HG02623 (cell line): Measurements from ENCODE around the gene RELN.

Source experiments
- ATAC-seq: cut with Tn5 transposase; IDR thresholded peaks from one replicate; pipeline ENCODE4 v1.9.1; 2021; ENCODE audit warnings: moderate library complexity; ENCODE audit not compliant: unreplicated experiment

RELN gene

GRCh38 chr7:103690242-103690974 is 299.1 kb downstream of the RELN start:
- ATAC-seq = no peak

DNA sequence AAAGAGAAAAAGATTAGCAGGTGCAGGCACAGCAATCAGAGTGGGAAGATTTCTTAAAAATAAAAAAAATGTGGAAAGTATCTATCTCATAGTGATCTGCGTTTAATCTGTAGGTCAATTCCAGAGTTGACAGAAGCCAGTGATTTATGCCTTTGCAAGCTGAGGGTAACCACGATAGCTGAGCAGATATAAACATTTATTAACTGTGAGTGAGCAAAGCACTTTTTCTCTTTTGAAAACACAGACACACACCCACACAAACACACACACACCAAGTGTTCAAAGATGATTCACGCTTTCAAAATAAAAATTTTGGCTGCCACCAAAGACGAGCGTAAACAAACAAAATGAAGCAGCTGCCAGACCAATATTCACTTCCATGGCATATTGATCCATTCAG is 300.2 kb downstream of the RELN start:
- no peak for ATAC-seq

GRCh38 chr7:103687951-103688350 is 301.5 kb downstream of the RELN start:
- ATAC-seq = no peak

GRCh38 chr7:103687272-103687671 is 302.2 kb downstream of the RELN start:
- no peak for ATAC-seq

DNA sequence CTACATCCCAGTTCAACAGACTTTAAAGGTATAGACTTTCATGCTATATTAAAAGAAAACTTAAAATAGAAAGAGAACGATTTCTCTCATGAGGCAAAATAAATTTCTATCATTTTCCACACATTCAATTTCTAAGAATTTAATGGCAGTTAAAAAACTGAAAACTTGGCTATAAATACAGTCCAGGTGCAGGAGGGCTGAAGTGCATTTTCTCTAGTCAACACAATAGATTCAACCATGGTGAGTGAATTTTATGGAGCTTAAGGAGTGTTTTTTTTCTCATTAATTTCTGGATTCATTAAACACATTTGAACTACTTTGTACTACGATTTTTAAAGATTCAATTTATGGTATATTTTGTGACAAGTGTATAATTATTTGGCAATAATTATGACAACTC is 302.7 kb downstream of the RELN start:
- ATAC-seq = no peak

GRCh38 chr7:103686064-103686463 is 303.4 kb downstream of the RELN start:
- ATAC-seq = no peak

DNA sequence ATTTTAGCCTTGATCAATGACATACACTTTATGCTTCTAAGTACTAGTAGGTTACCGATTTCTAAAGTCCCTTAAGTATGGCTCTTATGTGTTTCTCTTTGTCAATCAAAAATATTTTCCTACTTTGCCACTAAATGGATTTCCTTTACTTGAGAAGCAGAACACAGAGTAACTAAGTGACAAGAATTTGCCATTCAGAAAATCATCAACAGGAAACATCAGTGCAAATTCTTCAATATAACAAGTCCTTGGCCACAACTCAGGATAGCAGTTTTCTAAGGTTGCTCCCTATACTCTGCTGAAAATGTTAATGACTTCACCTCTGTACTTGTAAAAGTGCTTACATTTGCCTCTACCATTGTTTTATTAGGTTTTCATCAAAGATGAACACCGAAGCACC is 303.8 kb downstream of the RELN start:
- ATAC-seq = no peak

GRCh38 chr7:103683348-103683747 is 306.1 kb downstream of the RELN start:
- no peak for ATAC-seq

DNA sequence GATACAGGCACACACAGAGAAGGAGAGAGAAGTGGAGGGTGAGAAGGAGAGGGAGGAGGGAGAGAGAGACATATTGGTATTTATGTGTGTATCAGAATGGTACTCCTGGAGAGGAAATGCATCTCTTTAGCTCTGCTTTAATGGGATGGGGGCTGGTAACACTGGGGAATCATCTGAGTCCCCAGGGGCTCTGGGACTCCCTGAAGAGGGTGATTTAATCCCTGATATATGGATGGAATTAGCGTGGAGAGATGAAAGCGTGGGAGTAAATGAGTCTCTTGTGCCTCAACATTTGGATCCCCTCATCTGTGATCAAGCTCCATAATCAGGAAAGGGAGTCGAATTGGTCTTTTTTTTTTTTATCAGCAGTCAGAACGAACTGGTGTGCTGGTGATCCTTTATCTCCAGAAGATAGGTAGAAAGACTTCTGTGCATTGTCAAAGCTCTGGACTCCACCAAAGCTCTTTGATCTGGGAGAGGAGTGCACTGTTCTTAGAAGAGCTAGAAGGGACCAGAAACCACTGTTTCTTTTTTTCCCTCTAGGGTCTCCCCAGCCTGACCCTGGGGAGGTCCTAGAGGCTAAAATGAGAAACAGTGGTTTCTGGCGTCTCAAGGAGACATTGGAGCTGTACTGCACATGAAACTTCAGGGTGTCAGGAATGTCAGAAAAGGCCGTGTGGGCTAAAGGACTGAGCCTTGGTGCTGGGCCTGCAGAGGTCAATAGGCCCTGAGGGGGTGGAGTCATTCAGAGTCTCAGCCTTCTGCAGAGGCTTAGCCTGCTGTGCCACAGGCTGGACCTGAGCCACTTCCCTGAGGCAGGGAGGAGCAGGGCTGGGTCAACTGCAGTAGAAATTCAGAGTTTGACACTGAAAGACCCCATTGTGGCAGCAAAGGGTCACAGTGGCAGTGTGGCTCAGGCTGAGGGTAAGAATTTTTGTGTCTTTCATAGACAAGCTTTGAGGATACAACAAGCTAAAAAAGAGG is 309.0 kb downstream of the RELN start:
- no peak for ATAC-seq

DNA sequence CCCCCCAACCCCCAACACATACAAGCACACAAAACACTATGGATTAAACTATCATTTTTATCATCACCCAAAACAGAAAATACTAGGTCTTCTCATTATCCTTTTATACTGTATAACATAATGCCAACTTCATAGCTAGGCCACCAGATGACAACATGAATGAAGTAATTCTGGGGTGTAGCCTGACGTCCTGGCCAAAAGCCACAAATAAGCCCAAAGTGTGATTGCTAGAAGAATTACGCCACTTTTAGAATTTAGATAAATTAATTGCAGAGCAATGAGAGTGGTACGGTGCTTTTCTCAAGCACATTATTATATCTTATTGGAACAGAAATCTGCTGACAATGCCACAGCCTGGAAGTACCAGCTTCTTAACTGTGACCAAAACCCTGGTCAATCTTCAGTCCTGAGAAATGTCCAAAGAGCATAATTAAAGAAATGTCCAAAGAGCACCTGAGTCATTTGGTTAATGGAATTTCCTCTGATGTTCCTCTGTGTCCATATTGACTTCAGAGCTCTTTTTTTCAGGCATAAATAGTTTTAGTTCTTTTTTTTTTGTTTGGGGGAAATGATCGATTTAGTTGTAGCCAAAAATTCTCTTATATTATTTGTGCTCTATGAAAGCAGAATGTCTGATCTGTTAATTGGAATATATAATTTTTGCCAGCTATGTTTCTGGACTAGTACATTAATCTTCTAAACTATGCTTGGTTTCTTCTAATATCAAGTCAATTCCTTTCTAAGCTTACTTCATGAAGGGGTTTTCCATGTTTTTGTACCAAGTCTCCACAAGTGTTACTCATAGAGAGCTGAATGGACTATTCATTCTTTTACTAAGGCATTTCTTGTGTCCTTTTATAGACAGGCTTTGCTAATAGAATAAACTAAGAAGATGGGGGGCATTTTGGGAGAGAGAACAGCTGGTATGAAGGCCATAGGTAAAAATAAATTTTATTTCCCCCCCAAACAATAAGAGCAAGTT is 310.0 kb downstream of the RELN start:
- ATAC-seq = no peak

DNA sequence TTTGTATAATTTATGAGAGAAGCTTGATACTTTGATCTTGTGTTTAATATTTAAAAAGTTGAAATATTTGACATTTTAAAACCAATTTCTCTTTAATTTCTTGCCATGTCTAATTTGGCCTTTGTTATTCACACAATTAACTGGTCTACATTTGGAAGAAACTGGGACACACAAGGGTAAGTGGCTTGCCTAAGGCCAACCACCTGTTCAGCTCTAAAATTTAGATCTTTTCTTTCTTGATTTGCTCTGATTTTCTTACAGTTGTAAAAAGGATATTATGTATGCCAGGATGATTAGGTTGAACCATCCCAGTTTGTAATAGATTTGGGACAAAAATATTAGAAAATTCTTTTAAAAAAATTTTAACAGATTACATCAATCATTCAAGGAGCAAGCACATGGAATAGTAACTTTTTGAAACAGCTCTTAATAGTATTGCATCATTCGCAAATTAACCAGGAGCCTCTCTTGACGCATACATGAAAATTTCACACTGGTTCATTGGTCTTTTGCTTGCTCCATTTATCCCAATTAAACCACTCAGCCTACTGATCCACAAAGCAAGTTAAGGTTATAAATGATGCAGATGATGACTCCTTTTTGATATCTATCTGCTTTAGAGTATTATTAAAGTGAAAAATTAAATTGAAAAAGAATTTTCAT is 321.0 kb downstream of the RELN start:
- ATAC-seq = no peak

DNA sequence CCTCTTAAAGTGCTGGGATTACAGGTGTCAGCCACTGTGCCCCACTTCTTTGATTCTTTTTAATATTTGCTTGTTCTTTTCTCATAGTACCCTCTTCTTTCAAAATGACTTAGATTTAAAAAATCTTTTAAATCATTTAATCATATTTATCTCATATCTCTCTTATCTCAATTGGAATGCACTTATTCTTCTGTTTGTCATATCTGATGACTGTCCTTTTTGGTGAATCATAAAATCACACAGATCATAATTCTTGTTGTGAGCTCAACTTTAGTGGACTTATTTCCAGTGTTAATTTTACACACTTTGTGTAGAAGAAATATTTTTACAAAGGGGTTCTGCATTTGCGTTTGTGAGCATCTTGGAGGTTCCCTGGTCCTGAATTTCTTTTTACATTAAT is 323.1 kb downstream of the RELN start:
- no peak for ATAC-seq

DNA sequence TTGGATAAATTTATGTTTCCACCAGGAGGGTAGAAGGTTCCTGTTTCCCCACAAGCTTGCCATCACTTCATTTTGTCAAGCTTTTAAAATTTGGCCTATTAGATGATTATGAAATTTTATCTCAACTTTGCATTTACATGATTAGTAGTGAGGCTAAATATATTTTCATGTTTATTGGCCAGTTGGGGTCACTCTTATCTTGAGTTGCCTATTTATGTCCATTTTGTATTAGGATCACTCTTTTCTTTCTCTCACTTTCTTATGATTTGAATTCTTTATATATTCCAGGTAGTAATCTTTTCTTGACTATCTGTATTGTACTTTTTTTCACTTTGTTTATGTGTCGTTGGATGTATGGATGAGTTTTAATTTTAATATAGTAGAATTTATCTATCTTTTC is 324.9 kb downstream of the RELN start:
- no peak for ATAC-seq

DNA sequence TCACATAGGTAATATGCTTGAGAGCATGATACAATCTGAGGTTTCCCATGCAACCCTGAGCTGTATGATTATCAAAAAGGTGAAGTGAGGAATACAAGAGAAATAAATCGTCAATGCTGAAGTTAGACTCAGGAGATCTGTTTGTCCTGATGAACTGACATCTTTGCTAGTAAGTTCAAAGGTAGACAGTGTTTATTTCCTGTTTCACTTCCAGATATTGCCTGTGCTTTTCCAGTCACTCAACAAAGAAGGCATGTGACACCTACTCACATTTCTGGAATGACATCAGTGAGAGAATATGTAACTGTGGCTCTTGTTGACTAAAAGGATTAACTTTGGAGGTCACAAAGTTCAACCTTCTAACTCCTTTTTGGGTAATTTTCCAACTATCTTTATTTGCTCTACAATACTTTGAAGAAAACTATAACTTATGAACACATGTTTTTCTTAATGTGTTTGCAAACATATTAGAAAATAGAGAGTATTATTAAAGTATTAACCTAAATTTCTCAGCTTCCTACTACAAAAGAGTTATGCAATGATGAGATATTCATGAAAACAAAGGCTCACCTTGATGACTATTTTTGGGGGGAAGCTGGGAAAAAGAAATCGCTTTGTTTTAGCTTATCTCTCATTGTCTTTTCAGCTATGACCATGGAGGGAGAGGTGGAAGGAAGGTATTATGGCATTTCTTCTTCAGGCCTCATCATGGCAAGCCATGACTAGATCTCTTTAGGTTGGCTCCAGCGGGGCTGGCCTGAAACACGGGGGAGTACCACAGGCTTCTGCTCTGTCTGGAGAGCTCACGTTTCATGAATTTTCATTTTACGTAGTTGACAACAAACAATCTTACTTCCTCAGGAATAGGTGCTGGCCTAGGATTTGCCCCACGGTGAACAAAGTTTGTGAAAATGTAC is 328.7 kb downstream of the RELN start:
- no peak for ATAC-seq

DNA sequence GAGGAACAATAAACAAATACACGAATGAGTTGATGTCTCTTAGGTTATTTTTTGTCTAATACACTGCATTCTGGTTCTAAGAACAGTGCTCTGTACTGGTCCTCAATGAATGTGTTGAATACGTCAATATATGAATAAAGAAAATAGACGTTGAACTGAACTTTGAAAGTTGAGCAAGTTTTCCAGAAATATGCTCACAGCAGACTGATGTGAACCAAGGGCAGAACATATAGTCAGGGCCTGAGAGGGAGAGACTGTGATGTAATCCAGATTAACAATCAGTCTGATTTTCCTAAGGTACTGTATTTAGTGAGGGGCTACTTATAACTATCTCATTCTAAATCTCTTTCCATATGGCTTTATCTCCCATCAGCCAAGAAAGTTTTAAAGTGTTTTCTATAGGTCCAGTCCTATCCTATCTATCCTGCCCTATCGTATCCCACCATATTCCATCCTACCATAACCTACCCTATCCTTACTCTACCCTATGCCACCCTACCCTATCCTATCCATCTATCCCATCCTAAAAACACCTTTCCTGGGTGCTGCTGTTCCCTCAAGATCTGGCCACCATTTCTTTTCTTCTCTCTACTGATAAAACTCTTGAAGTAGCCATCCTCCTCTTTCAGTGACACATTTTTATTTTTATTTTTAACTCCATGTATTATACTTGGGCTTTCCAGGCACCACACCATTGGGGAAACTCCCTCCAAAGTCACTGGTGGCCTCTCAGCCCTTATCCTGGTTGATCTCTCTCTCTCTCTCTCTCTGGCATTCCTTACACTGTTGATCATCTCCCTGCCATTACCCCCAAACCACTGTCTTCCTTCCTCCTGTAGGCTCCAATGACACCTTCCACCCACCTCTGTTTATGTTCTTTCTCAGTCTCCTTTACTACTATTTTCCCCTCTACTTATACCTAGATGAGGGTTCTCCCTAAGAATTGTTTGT is 331.1 kb downstream of the RELN start:
- ATAC-seq = no peak

- ATAC-seq = no peak
These were observed 332.0 kb downstream of the RELN start for GRCh38 chr7:103657474-103657894.

DNA sequence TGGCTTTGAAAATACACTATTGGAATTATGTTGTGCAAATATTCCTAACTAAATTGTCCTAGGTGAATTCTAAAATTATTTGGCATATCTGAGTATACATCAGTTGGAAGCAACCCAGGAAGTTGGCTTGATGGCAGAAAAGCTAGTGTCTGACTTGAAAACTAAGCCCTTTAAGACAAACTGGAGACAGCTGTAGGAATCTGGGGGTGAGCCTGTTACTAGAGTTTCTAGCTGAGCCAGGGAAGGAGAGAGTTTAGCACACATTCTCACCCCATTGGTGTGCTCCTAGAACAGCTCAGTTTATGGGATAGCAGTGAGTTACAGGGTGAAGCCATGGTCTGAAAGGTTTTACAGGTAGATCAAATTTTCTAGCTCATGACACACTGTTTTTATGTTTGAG is 333.2 kb downstream of the RELN start:
- no peak for ATAC-seq
